A673 (cell line): Measurements from ENCODE around the gene MSI2. TPM values are rescaled to one million over a fixed set of nuclear protein-coding genes. Genes with fewer than 3 reads are reported as not detected.
A peak's percentile ranks its signal among the peaks of the same experiment; 100 is the strongest.

Source experiments
- BruUV-seq: library from RNA; stranded (reverse); fragments of 400-500 nt; replicated peaks from 2 replicates; lab custom pipeline; 2021; lab: Mats Ljungman, UMichigan
- CTCF ChIA-PET: fragments of 300-600 bp; sonication (Branson Sonifier 250); formaldehyde crosslinking; loops from one replicate; lab custom pipeline; 2022; ENCODE audit warnings: antibody characterized with exemption; lab: Charles Lee
- POLR2A ChIA-PET: fragments of 300-600 bp; sonication (Branson Sonifier 250); formaldehyde crosslinking; loops from one replicate; lab custom pipeline; 2022; ENCODE audit warnings: antibody characterized with exemption; ENCODE audit not compliant: low non-redundant PET; lab: Charles Lee
- DNase-seq: peaks from one replicate; pipeline ENCODE4 v3.0.0-alpha.2; 2015; ENCODE audit warnings: low spot score
- H3K27ac ChIP-seq: fragments of 200-600 bp; sonication (generic); 2 replicates; pipeline ENCODE4 v1.5.1; 2016; ENCODE audit warnings: mixed run types, low read depth, mild to moderate bottlenecking, mixed read lengths, antibody characterized with exemption, low read length; ENCODE audit not compliant: poor library complexity, severe bottlenecking
- H3K27me3 ChIP-seq: fragments of 200-600 bp; sonication (generic); replicated peaks from 2 replicates; pipeline ENCODE4 v1.6.1; 2017; ENCODE audit warnings: mixed run types, low read depth, mild to moderate bottlenecking, mixed read lengths, antibody characterized with exemption, low read length; ENCODE audit not compliant: insufficient read depth, poor library complexity
- H3K36me3 ChIP-seq: fragments of 200-600 bp; sonication (generic); 2 replicates; pipeline ENCODE4 v1.6.1; 2016; ENCODE audit warnings: mixed run types, mild to moderate bottlenecking, mixed read lengths, antibody characterized with exemption, low read length; ENCODE audit not compliant: insufficient read depth, poor library complexity, severe bottlenecking
- H3K4me1 ChIP-seq: fragments of 200-600 bp; sonication (generic); 2 replicates; pipeline ENCODE4 v1.6.1; 2017; ENCODE audit warnings: mixed run types, mild to moderate bottlenecking, mixed read lengths, antibody characterized with exemption, low read length; ENCODE audit not compliant: insufficient read depth, poor library complexity, severe bottlenecking
- H3K4me3 ChIP-seq: fragments of 200-600 bp; sonication (generic); 2 replicates; pipeline ENCODE4 v1.5.1; 2016; ENCODE audit warnings: low read depth, mixed run types, mild to moderate bottlenecking, mixed read lengths, low read length; ENCODE audit not compliant: poor library complexity, severe bottlenecking
- H3K9me3 ChIP-seq: fragments of 200-600 bp; sonication (generic); 2 replicates; pipeline ENCODE4 v1.6.1; 2016; ENCODE audit warnings: mixed run types, low read depth, mild to moderate bottlenecking, mixed read lengths, antibody characterized with exemption, low read length; ENCODE audit not compliant: poor library complexity, severe bottlenecking
- CTCF ChIP-seq: fragments of 300-800, 200-600 bp; sonication (generic); conservative IDR thresholded peaks from 2 replicates; pipeline ENCODE4 v1.5.1; 2017; ENCODE audit warnings: low read depth, mild to moderate bottlenecking, antibody characterized with exemption, low read length, moderate library complexity, mixed read lengths
- EZH2 ChIP-seq: fragments of 200-600 bp; sonication (generic); IDR thresholded peaks from 2 replicates; pipeline ENCODE4 v1.6.1; 2017; ENCODE audit warnings: borderline replicate concordance, low read depth, mild to moderate bottlenecking, mixed read lengths, antibody characterized with exemption, low read length; ENCODE audit not compliant: poor library complexity, severe bottlenecking
- intact Hi-C: fragments of 100-400 bp; cut with micrococcal nuclease; formaldehyde crosslinking; loops from one replicate; pipeline ENCODE4 v1.10.0; 2022; ENCODE audit not compliant: unreplicated experiment
- total RNA-seq: library from RNA; stranded (reverse); gene quantifications from 2 replicates; pipeline ENCODE4 v1.2.3, GENCODE V29; 2021

MSI2 gene
- total RNA-seq, 1 experiment from 2014 or later: 108 TPM

DNA sequence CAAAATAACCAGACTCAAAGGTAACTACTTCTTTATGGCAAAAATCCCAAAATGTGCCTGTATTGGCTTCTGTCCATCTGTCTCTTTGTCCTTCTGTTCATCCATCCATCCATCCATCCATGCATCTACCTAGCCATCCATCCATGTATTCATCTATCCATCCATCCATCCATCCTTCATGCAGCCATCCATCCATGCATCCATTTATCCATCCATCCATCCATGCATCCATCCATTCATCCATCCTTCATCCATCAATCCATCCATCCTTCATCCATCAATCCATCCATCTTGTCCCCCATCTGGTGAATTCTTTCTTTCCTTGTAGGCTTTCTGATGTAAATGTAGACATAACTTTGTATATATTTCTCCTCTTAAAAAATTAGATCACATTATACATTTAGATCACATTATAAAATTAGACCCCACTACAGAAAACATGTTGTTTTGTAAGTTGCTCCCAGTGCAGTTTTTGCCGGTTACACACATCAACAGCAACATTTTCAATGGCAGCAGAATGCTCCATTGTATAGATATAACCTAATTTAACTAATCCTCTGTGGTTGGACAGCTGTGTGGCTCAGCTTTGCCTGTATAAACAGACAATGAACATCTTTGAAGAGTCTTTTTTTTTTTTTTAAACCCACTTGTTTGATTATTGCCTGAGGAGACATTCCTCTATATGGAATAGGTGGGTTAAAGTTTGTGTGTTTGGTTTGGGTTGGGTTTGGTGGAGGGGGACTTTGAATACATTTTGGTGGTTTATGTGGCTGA lies 72.0 kb downstream of the MSI2 start:
- Histone ChIP-seq H3K4me3 (no peak overlapping the region), H3K36me3 (no peaks in the 10 kb centered on the region), H3K4me1 (peaks cover 13% of the 10 kb centered on the region), H3K27me3 (no peaks in the 10 kb centered on the region), H3K9me3 (no peaks in the 10 kb centered on the region), H3K27ac (no peak overlapping the region)
- TF ChIP-seq EZH2 (no peak), CTCF (no peak)
- intact Hi-C loops: no loop called here
- CTCF ChIA-PET: no interaction called here
- POLR2A ChIA-PET: no interaction called here
- DNase-seq: peak; percentile 24
- BruUV-seq: no TSS peak

GRCh38 chr17:57329380-57330214 lies 73.3 kb downstream of the MSI2 start:
- intact Hi-C loops: no loop called here
- TF ChIP-seq CTCF (no peak), EZH2 (no peak)
- no peaks in the 10 kb centered on the region for H3K9me3 ChIP-seq
- no TSS peak for BruUV-seq
- H3K27ac ChIP-seq: no peak overlapping the region
- ChIA-PET CTCF (interaction anchor here (0.6 kb wide), 1 partner anchor 285 kb away, joined by 7 read pairs; no protein-coding TSS in a partner anchor), POLR2A (no interaction called here)
- DNase-seq: no peak
- no peaks in the 10 kb centered on the region for H3K36me3 ChIP-seq
- H3K4me3 ChIP-seq: no peak overlapping the region
- no peaks in the 10 kb centered on the region for H3K27me3 ChIP-seq
- H3K4me1 ChIP-seq: peaks cover 13% of the 10 kb centered on the region

DNA sequence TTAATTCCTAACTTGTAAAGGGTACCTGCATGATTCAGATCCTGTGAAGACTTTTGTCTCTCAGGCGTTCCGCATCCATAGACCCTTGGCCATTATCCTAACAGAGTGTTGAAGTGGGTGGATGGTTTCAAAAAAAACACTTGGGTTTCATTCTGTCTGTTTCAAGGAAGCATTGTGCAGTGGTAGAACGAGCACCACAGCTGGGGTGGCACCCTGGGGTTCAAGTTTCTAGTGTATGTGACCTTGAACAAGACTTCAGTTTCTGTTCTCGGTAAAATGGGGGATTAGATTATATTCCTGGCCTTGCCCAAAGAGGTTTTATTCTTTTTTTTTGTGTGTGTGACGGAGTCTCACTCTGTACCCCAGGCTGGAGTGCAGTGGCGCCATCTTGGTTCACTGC lies 74.3 kb downstream of the MSI2 start:
- ChIA-PET POLR2A (no interaction called here), CTCF (no interaction called here)
- H3K4me1 ChIP-seq: peaks cover 13% of the 10 kb centered on the region
- H3K27me3 ChIP-seq: no peaks in the 10 kb centered on the region
- TF ChIP-seq CTCF: no peak
- no peak overlapping the region for H3K4me3 ChIP-seq
- no peaks in the 10 kb centered on the region for H3K36me3 ChIP-seq
- intact Hi-C loops: no loop called here
- no peaks in the 10 kb centered on the region for H3K9me3 ChIP-seq
- no TSS peak for BruUV-seq
- no peak overlapping the region for H3K27ac ChIP-seq
- DNase-seq: no peak
